Activated CD8-positive, alpha-beta memory T cell treated with anti-CD3 and anti-CD28 coated beads, Interleukin-2, amount 10 ng/mL, durations not matched to agents 7 days and 5 days (primary cell): ENCODE measurements around the gene STAM2. TPM values are rescaled to one million over a fixed set of nuclear protein-coding genes. Genes with fewer than 3 reads are reported as not detected.
"Not testable (repeated sequence)": the region's sequence is repeated elsewhere in the genome, so short reads cannot be mapped to it uniquely, and the experiment has no call there.

Source experiments
- ATAC-seq: fragments of 150-1000 bp; cut with Tn5 transposase; one replicate; pipeline ENCODE4 v1.10.0; 2021; ENCODE audit warnings: moderate library complexity
- CTCF ChIA-PET: fragments of 350-600 bp; sonication (Branson Sonifier 250); formaldehyde crosslinking; loops from one replicate; lab custom pipeline; 2021; ENCODE audit warnings: antibody characterized with exemption; lab: Charles Lee
- DNase-seq: peaks from one replicate; pipeline ENCODE4 v3.0.0-alpha.2; 2020
- H3K27ac Mint-ChIP-seq: one replicate; pipeline ENCODE4 v1.8.0; 2021; ENCODE audit warnings: mild to moderate bottlenecking, mixed read lengths
- H3K27me3 Mint-ChIP-seq: one replicate; pipeline ENCODE4 v1.8.0; 2021; ENCODE audit warnings: mixed read lengths
- H3K36me3 Mint-ChIP-seq: one replicate; pipeline ENCODE4 v1.8.0; 2021; ENCODE audit warnings: mild to moderate bottlenecking, mixed read lengths
- H3K4me1 Mint-ChIP-seq: one replicate; pipeline ENCODE4 v1.8.0; 2021; ENCODE audit warnings: mixed read lengths
- H3K4me3 Mint-ChIP-seq: one replicate; pipeline ENCODE4 v1.8.0; 2021; ENCODE audit warnings: mild to moderate bottlenecking, moderate library complexity, mixed read lengths
- H3K9me3 Mint-ChIP-seq: one replicate; pipeline ENCODE4 v1.8.0; 2022; ENCODE audit warnings: low read depth, mixed read lengths
- total RNA-seq, 2 experiments: library from RNA; stranded (reverse); gene quantifications; one replicate each; pipeline ENCODE4 v1.2.3, GENCODE V29; 2021

The STAM2 gene
- total RNA-seq, 2 experiments from 2014 or later, result 14.1 to 15.8 TPM

GRCh38 chr2:152186808-152187207 lies 11.2 kb upstream of the STAM2 start:
- not testable (repeated sequence) for H3K36me3 Mint-ChIP-seq, H3K9me3 Mint-ChIP-seq, H3K4me1 Mint-ChIP-seq, ATAC-seq, DNase-seq, H3K27ac Mint-ChIP-seq, H3K4me3 Mint-ChIP-seq
- CTCF ChIA-PET, result interaction anchor here (1.2 kb wide), 1 partner anchor 11 kb away, joined by 3 read pairs; the partner anchor contains the start of gene STAM2
- H3K27me3 Mint-ChIP-seq, result peaks cover 30% of the 10 kb centered on the region

GRCh38 chr2:152186262-152186661 lies 10.7 kb upstream of the STAM2 start:
- DNase-seq (no peak), ATAC-seq (no peak)
- Mint-ChIP-seq H3K4me3 (no peak overlapping the region), H3K27me3 (peaks cover 31% of the 10 kb centered on the region), H3K36me3 (no peaks in the 10 kb centered on the region), H3K9me3 (no peaks in the 10 kb centered on the region), H3K27ac (no peak overlapping the region), H3K4me1 (no peaks in the 10 kb centered on the region)
- CTCF ChIA-PET, result interaction anchor here (2.0 kb wide), 1 partner anchor 10 kb away, joined by 8 read pairs; the partner anchor contains the start of gene STAM2

- ATAC-seq, result no peak
- Mint-ChIP-seq H3K27me3 (peaks cover 26% of the 10 kb centered on the region), H3K4me3 (no peak overlapping the region), H3K27ac (no peak overlapping the region), H3K4me1 (no peaks in the 10 kb centered on the region), H3K36me3 (no peaks in the 10 kb centered on the region), H3K9me3 (no peaks in the 10 kb centered on the region)
- DNase-seq, result no peak
- CTCF ChIA-PET, result no interaction called here
These were observed 8.0 kb upstream of the STAM2 start for GRCh38 chr2:152183401-152184073.

- CTCF ChIA-PET, result interaction anchor here (0.7 to 1.9 kb wide), 2 partner anchors 152 to 458 kb away, joined by 3 to 7 read pairs; no protein-coding TSS in a partner anchor
- not testable (repeated sequence) for H3K4me3 Mint-ChIP-seq, ATAC-seq
These were observed 2.1 kb upstream of the STAM2 start for GRCh38 chr2:152177667-152178066.

GRCh38 chr2:152176113-152176714 lies 651 bp upstream of the STAM2 start:
- H3K4me3 Mint-ChIP-seq, result peak overlapping the region; percentile 97

More at GRCh38 chr2:152177667-152178066, 2.1 kb upstream of the STAM2 start:
- H3K36me3 Mint-ChIP-seq, H3K27ac Mint-ChIP-seq, DNase-seq, H3K9me3 Mint-ChIP-seq, H3K27me3 Mint-ChIP-seq: not testable (repeated sequence)
- H3K4me1 Mint-ChIP-seq, result peaks cover 17% of the 10 kb centered on the region

GRCh38 chr2:152175012-152175367 lies 573 bp downstream of the STAM2 start:
- H3K27me3 Mint-ChIP-seq, result no peaks in the 10 kb centered on the region
- CTCF ChIA-PET, result interaction anchor here (0.8 to 3.6 kb wide), 7 partner anchors 11 to 542 kb away, joined by 3 to 37 read pairs (median 5); partner anchors contain the start of gene PRPF40A
- peak overlapping the region; percentile 99 for H3K27ac Mint-ChIP-seq
- ATAC-seq (peak; percentile 13), DNase-seq (no peak)
- peaks cover 3% of the 10 kb centered on the region for H3K9me3 Mint-ChIP-seq
- peak overlapping the region; percentile 97 for H3K4me3 Mint-ChIP-seq
- peaks cover 24% of the 10 kb centered on the region for H3K4me1 Mint-ChIP-seq
- peaks cover 8% of the 10 kb centered on the region for H3K36me3 Mint-ChIP-seq

More at GRCh38 chr2:152176113-152176714, 651 bp upstream of the STAM2 start:
- Mint-ChIP-seq H3K27ac (peak overlapping the region; percentile 99), H3K36me3 (peaks cover 6% of the 10 kb centered on the region), H3K4me1 (peaks cover 24% of the 10 kb centered on the region), H3K27me3 (no peaks in the 10 kb centered on the region), H3K9me3 (peaks cover 3% of the 10 kb centered on the region)
- CTCF ChIA-PET, result interaction anchor here (0.6 to 3.6 kb wide), 21 partner anchors 9 to 887 kb away, joined by 3 to 37 read pairs (median 4); partner anchors contain the start of genes ARL6IP6, NMI and PRPF40A
- DNase-seq (no peak), ATAC-seq (no peak)

- ATAC-seq, result no peak
These were observed 989 bp downstream of the STAM2 start for GRCh38 chr2:152174574-152174973.

GRCh38 chr2:152173831-152174230 lies 1.7 kb downstream of the STAM2 start:
- CTCF ChIA-PET, result interaction anchor here (1.4 to 3.6 kb wide), 2 partner anchors 137 to 462 kb away, joined by 5 to 37 read pairs; no protein-coding TSS in a partner anchor
- no peak overlapping the region for H3K4me3 Mint-ChIP-seq
- H3K27me3 Mint-ChIP-seq, result no peaks in the 10 kb centered on the region

More at GRCh38 chr2:152174574-152174973, 989 bp downstream of the STAM2 start:
- CTCF ChIA-PET, result interaction anchor here (1.0 to 3.6 kb wide), 3 partner anchors 138 to 543 kb away, joined by 3 to 37 read pairs (median 5); partner anchors contain the start of gene PRPF40A
- peaks cover 11% of the 10 kb centered on the region for H3K36me3 Mint-ChIP-seq
- peaks cover 3% of the 10 kb centered on the region for H3K9me3 Mint-ChIP-seq
- H3K27me3 Mint-ChIP-seq, result no peaks in the 10 kb centered on the region
- peak overlapping the region; percentile 97 for H3K4me3 Mint-ChIP-seq
- peak overlapping the region; percentile 99 for H3K27ac Mint-ChIP-seq
- H3K4me1 Mint-ChIP-seq, result peaks cover 24% of the 10 kb centered on the region
- DNase-seq, result no peak

GRCh38 chr2:152172201-152172785 lies 3.3 kb downstream of the STAM2 start:
- not testable (repeated sequence) for H3K27ac Mint-ChIP-seq

More at GRCh38 chr2:152173831-152174230, 1.7 kb downstream of the STAM2 start:
- H3K9me3 Mint-ChIP-seq, result peaks cover 3% of the 10 kb centered on the region
- H3K27ac Mint-ChIP-seq, result no peak overlapping the region
- ATAC-seq (no peak), DNase-seq (no peak)
- H3K4me1 Mint-ChIP-seq, result peaks cover 29% of the 10 kb centered on the region
- peaks cover 11% of the 10 kb centered on the region for H3K36me3 Mint-ChIP-seq

GRCh38 chr2:152171718-152172117 lies 3.8 kb downstream of the STAM2 start:
- Mint-ChIP-seq H3K36me3 (peaks cover 13% of the 10 kb centered on the region), H3K4me3 (no peak overlapping the region), H3K27me3 (no peaks in the 10 kb centered on the region), H3K9me3 (peaks cover 3% of the 10 kb centered on the region), H3K27ac (no peak overlapping the region), H3K4me1 (peaks cover 38% of the 10 kb centered on the region)
- no peak for DNase-seq
- ATAC-seq, result no peak
- CTCF ChIA-PET, result interaction anchor here (0.6 to 1.5 kb wide), 2 partner anchors 21 to 545 kb away, joined by 3 to 4 read pairs; partner anchors contain the start of gene PRPF40A

More at GRCh38 chr2:152172201-152172785, 3.3 kb downstream of the STAM2 start:
- H3K9me3 Mint-ChIP-seq, ATAC-seq, H3K4me3 Mint-ChIP-seq, H3K27me3 Mint-ChIP-seq, DNase-seq: not testable (repeated sequence)
- peaks cover 13% of the 10 kb centered on the region for H3K36me3 Mint-ChIP-seq
- CTCF ChIA-PET, result interaction anchor here (1.5 kb wide), 1 partner anchor 545 kb away, joined by 4 read pairs; the partner anchor contains the start of gene PRPF40A
- H3K4me1 Mint-ChIP-seq, result peaks cover 32% of the 10 kb centered on the region

- Mint-ChIP-seq H3K4me1 (peaks cover 36% of the 10 kb centered on the region), H3K36me3 (peaks cover 15% of the 10 kb centered on the region)
- not testable (repeated sequence) for H3K27me3 Mint-ChIP-seq, DNase-seq, H3K9me3 Mint-ChIP-seq, ATAC-seq, H3K4me3 Mint-ChIP-seq, H3K27ac Mint-ChIP-seq
- CTCF ChIA-PET, result interaction anchor here (0.9 kb wide), 1 partner anchor 466 kb away, joined by 3 read pairs; no protein-coding TSS in a partner anchor
These were observed 6.4 kb downstream of the STAM2 start for GRCh38 chr2:152169158-152169557.

GRCh38 chr2:152167470-152167869 lies 8.1 kb downstream of the STAM2 start:
- H3K27ac Mint-ChIP-seq, ATAC-seq, H3K9me3 Mint-ChIP-seq, H3K27me3 Mint-ChIP-seq, DNase-seq, H3K4me3 Mint-ChIP-seq: not testable (repeated sequence)
- CTCF ChIA-PET, result interaction anchor here (1.7 kb wide), 1 partner anchor 9 kb away, joined by 5 read pairs; no protein-coding TSS in a partner anchor
- peaks cover 16% of the 10 kb centered on the region for H3K36me3 Mint-ChIP-seq
- H3K4me1 Mint-ChIP-seq, result peaks cover 29% of the 10 kb centered on the region
